SK-N-MC (cell line): ENCODE data around the gene COL9A1.

Experiments
- DNase-seq: peaks from one replicate; pipeline ENCODE4 v3.0.0-alpha.2; 2011; ENCODE audit warnings: low read depth, low spot score
- H3K27ac ChIP-seq: fragments of 200-600 bp; sonication (generic); 2 replicates; pipeline ENCODE4 v1.5.1; 2016; ENCODE audit warnings: mixed run types
- H3K36me3 ChIP-seq: fragments of 200-600 bp; sonication (generic); 2 replicates; pipeline ENCODE4 v1.6.1; 2017; ENCODE audit warnings: antibody characterized with exemption, low read length, mixed read lengths; ENCODE audit not compliant: insufficient read depth
- H3K4me3 ChIP-seq: fragments of 200-600 bp; sonication (generic); 2 replicates; pipeline ENCODE4 v1.5.1; 2016
- H3K9ac ChIP-seq: fragments of 200-600 bp; sonication (generic); 2 replicates; pipeline ENCODE4 v1.8.0; 2017; ENCODE audit warnings: mixed run types, mixed read lengths; ENCODE audit not compliant: insufficient read length
- H3K9me3 ChIP-seq: fragments of 200-600 bp; sonication (generic); 2 replicates; pipeline ENCODE4 v1.6.1; 2017; ENCODE audit warnings: low read depth, mild to moderate bottlenecking, antibody characterized with exemption, low read length, moderate library complexity, mixed read lengths
- EZH2 ChIP-seq: fragments of 200-600 bp; sonication (generic); IDR thresholded peaks from one replicate; pipeline ENCODE4 v1.6.1; 2017; ENCODE audit warnings: antibody characterized with exemption
- FOXP2 ChIP-seq: optimal IDR thresholded peaks from 2 replicates; pipeline ENCODE3; 2011; ENCODE audit warnings: mild to moderate bottlenecking, moderate library complexity; ENCODE audit not compliant: insufficient read depth; ENCODE audit errors: extremely low read length, control extremely low read depth
- POLR2AphosphoS5 ChIP-seq: IDR thresholded peaks from 2 replicates; pipeline ENCODE4 v1.6.1; 2012; ENCODE audit warnings: mild to moderate bottlenecking, low read depth, low read length, borderline replicate concordance

The COL9A1 gene

GRCh38 chr6:70257768-70258273, 45.1 kb downstream of the COL9A1 start:
- Histone ChIP-seq H3K36me3 (no peaks in the 10 kb centered on the region), H3K27ac (no peak overlapping the region), H3K4me3 (no peak overlapping the region), H3K9ac (no peak overlapping the region), H3K9me3 (no peaks in the 10 kb centered on the region)
- no peak for DNase-seq
- TF ChIP-seq POLR2AphosphoS5 = no peak
- TF ChIP-seq EZH2 = no peak
- no peak for TF ChIP-seq FOXP2

GRCh38 chr6:70254784-70255183, 48.1 kb downstream of the COL9A1 start:
- H3K9me3 ChIP-seq = no peaks in the 10 kb centered on the region
- no peak overlapping the region for H3K9ac ChIP-seq
- no peak overlapping the region for H3K27ac ChIP-seq
- no peak overlapping the region for H3K4me3 ChIP-seq
- no peaks in the 10 kb centered on the region for H3K36me3 ChIP-seq
- DNase-seq = no peak
- TF ChIP-seq POLR2AphosphoS5 (no peak), FOXP2 (no peak)

- TF ChIP-seq POLR2AphosphoS5 = no peak
- no peak for TF ChIP-seq FOXP2
- no peak for TF ChIP-seq EZH2
- Histone ChIP-seq H3K4me3 (no peak overlapping the region), H3K27ac (no peak overlapping the region), H3K9ac (no peak overlapping the region), H3K36me3 (no peaks in the 10 kb centered on the region), H3K9me3 (no peaks in the 10 kb centered on the region)
- DNase-seq = no peak
Observed at GRCh38 chr6:70253923-70254322, 49.0 kb downstream of the COL9A1 start.

DNA sequence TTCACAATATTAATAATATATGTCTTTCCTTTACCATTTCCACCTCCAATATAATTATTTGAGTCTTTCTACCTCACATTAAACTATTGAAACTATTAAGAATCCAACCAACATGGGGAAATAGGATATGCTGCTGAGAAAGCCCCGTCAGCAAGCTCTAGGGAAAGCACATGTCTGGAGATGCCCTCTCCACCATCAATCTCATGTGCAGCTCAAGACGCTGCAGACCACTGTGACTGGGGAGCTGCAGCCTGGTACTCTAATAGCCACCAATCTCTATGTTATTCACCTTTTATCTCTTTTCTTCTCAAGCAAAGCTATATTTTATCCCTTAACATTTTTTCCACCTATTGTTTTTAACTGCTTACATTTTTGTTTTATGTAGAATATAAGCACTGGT, 50.3 kb downstream of the COL9A1 start:
- no peak overlapping the region for H3K27ac ChIP-seq
- no peak overlapping the region for H3K9ac ChIP-seq

GRCh38 chr6:70246118-70246517, 56.8 kb downstream of the COL9A1 start:
- H3K9me3 ChIP-seq = no peaks in the 10 kb centered on the region
- no peak overlapping the region for H3K9ac ChIP-seq
- no peak for TF ChIP-seq POLR2AphosphoS5
- no peak for TF ChIP-seq FOXP2
- no peak for TF ChIP-seq EZH2
- no peak for DNase-seq
- no peak overlapping the region for H3K27ac ChIP-seq
- H3K4me3 ChIP-seq = no peak overlapping the region
- H3K36me3 ChIP-seq = no peaks in the 10 kb centered on the region

More for the DNA sequence above, 50.3 kb downstream of the COL9A1 start:
- Histone ChIP-seq H3K36me3 (no peaks in the 10 kb centered on the region), H3K4me3 (no peak overlapping the region), H3K9me3 (no peaks in the 10 kb centered on the region)
- TF ChIP-seq EZH2 (no peak), FOXP2 (no peak), POLR2AphosphoS5 (no peak)
- DNase-seq = no peak

DNA sequence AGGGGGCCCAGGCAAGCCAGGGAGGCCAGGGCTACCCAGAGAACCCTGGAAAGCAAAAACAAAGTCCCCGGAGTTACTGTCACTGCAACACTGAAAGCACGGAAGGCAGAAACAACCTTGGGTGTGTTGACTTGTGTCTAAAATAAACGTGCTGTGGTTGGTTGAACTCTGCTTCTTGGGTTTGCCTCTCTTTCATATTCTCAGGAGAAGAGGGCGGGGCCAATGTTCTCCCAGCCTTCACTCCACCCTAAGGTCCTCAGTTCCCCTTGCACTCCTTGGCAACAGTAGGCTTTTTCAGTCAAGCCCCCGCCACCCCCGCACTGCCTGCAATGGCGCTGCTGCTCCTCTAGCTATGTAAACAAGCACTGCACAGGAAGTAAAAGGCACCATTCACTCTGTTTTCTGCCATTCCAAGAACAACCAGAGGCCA, 60.9 kb downstream of the COL9A1 start:
- no peak overlapping the region for H3K9ac ChIP-seq
- TF ChIP-seq EZH2 (no peak), FOXP2 (no peak), POLR2AphosphoS5 (no peak)
- H3K4me3 ChIP-seq = no peak overlapping the region
- no peaks in the 10 kb centered on the region for H3K9me3 ChIP-seq
- H3K27ac ChIP-seq = no peak overlapping the region
- H3K36me3 ChIP-seq = no peaks in the 10 kb centered on the region
- DNase-seq = no peak

GRCh38 chr6:70241031-70241430, 61.9 kb downstream of the COL9A1 start:
- H3K27ac ChIP-seq = no peak overlapping the region

GRCh38 chr6:70236343-70236742, 66.5 kb downstream of the COL9A1 start:
- DNase-seq = no peak
- Histone ChIP-seq H3K9me3 (no peaks in the 10 kb centered on the region), H3K27ac (no peak overlapping the region), H3K4me3 (no peak overlapping the region), H3K9ac (no peak overlapping the region), H3K36me3 (no peaks in the 10 kb centered on the region)
- TF ChIP-seq POLR2AphosphoS5 (no peak), EZH2 (no peak), FOXP2 (no peak)

More at GRCh38 chr6:70241031-70241430, 61.9 kb downstream of the COL9A1 start:
- TF ChIP-seq EZH2 (no peak), FOXP2 (no peak), POLR2AphosphoS5 (no peak)
- Histone ChIP-seq H3K9ac (no peak overlapping the region), H3K36me3 (no peaks in the 10 kb centered on the region), H3K9me3 (no peaks in the 10 kb centered on the region), H3K4me3 (no peak overlapping the region)
- DNase-seq = no peak

DNA sequence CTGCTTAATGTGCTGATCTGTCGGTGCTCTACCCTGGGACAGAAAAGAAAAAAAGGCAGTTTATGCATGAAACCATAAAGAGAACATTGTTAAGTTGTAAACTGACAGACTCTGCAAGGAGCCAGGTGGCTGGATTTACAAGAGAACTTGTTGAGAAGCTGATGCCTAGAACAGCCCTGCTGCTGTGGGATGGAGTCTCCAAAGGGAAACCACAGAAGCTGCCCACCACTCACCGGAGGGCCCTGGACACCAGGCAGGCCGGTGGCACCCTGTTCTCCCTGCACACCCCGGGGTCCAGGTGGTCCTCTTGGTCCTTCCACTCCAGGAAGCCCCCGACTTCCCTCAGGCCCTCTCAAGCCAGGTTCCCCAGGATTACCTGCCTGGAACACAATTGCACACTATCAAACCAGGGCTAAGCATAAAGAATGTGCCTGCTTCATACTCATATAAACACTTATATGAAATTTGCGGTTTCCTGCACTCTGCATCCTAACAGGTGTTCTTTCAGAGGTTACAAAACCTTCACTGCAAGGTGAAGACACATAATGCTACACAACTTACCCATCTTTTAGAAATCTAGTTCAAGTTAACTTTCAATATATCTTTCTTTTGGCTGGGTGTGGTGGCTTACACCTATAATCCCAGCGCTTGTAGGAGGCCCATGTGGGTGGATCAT, 68.2 kb downstream of the COL9A1 start:
- Histone ChIP-seq H3K4me3 (no peak overlapping the region), H3K9ac (no peak overlapping the region), H3K9me3 (no peaks in the 10 kb centered on the region), H3K36me3 (no peaks in the 10 kb centered on the region), H3K27ac (no peak overlapping the region)
- no peak for DNase-seq
- no peak for TF ChIP-seq FOXP2
- TF ChIP-seq EZH2 = no peak
- TF ChIP-seq POLR2AphosphoS5 = no peak
